ENCODE results near the gene DMD.
"Not testable (repeated sequence)": the region's sequence is repeated elsewhere in the genome, so short reads cannot be mapped to it uniquely, and the experiment has no call there.

DMD gene

GRCh38 chrX:31591355-31591754, 1620.0 kb downstream of the DMD start:
- Mint-ChIP-seq H3K4me3 (no peak overlapping the region), H3K4me1 (ENCODE audit: low read depth) (no peaks in the 10 kb centered on the region), H3K27ac (no peak overlapping the region), H3K9me3 (peaks cover 3% of the 10 kb centered on the region), H3K27me3 (no peaks in the 10 kb centered on the region), H3K36me3 (ENCODE audit: low read depth) (no peaks in the 10 kb centered on the region)

GRCh38 chrX:31590581-31591114, 1620.7 kb downstream of the DMD start:
- Mint-ChIP-seq H3K36me3 (ENCODE audit: low read depth) (no peaks in the 10 kb centered on the region), H3K4me1 (ENCODE audit: low read depth) (no peaks in the 10 kb centered on the region), H3K27ac (no peak overlapping the region)

DNA sequence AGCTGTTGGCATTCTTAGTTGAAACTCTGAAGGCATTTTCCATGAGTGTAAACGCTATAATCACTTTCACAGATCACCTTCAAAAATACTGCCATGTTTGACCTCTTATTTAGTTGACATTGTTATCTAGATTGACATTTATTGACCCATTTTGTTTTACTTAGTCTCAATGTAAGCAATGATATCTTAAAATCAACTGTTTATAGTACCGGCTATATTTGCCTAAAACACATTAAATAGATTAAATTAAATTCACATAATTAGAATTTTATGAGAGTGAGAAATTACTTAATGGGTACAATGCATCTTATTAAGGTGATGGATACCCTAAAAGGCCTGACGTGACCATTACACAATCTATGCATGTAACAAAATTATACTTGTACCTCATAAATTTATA, 1621.8 kb downstream of the DMD start:
- H3K27me3 Mint-ChIP-seq, result no peaks in the 10 kb centered on the region
- H3K27ac Mint-ChIP-seq, result no peak overlapping the region
- no peaks in the 10 kb centered on the region for H3K4me1 Mint-ChIP-seq (ENCODE audit: low read depth)
- no peaks in the 10 kb centered on the region for H3K36me3 Mint-ChIP-seq (ENCODE audit: low read depth)
- no peak overlapping the region for H3K4me3 Mint-ChIP-seq
- peaks cover 3% of the 10 kb centered on the region for H3K9me3 Mint-ChIP-seq

More at GRCh38 chrX:31590581-31591114, 1620.7 kb downstream of the DMD start:
- Mint-ChIP-seq H3K9me3 (peaks cover 3% of the 10 kb centered on the region), H3K4me3 (no peak overlapping the region), H3K27me3 (no peaks in the 10 kb centered on the region)

- Mint-ChIP-seq H3K27ac (no peak overlapping the region), H3K36me3 (ENCODE audit: low read depth) (no peaks in the 10 kb centered on the region)
Measured at GRCh38 chrX:31588355-31588754, 1623.0 kb downstream of the DMD start.

GRCh38 chrX:31583892-31584291, 1627.5 kb downstream of the DMD start:
- H3K4me1 Mint-ChIP-seq (ENCODE audit: low read depth); H3K9me3 Mint-ChIP-seq; H3K36me3 Mint-ChIP-seq (ENCODE audit: low read depth); H3K27me3 Mint-ChIP-seq; H3K4me3 Mint-ChIP-seq; H3K27ac Mint-ChIP-seq: not testable (repeated sequence)

More at GRCh38 chrX:31588355-31588754, 1623.0 kb downstream of the DMD start:
- no peaks in the 10 kb centered on the region for H3K27me3 Mint-ChIP-seq
- no peaks in the 10 kb centered on the region for H3K4me1 Mint-ChIP-seq (ENCODE audit: low read depth)
- peaks cover 3% of the 10 kb centered on the region for H3K9me3 Mint-ChIP-seq
- H3K4me3 Mint-ChIP-seq, result no peak overlapping the region

DNA sequence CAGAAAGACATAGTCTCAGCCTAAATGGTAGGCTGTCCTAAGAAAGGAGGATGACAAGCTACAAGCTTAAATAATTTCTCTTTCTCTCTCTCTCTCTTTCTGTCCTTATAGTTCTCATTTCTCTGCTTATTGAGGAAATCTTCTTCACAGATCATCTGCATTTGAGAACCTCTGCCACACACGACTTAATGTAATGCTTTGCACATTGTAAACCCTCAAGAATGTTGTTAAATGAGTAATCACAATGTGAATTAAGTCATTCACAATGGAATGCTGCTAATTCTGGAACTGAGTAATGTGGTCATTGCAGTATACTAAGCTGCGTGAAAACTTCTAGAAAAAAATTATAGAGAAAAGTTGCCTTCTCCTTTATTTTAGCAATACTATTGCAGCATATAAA, 1630.6 kb downstream of the DMD start:
- Mint-ChIP-seq H3K9me3 (no peaks in the 10 kb centered on the region), H3K27me3 (no peaks in the 10 kb centered on the region), H3K27ac (no peak overlapping the region), H3K36me3 (ENCODE audit: low read depth) (no peaks in the 10 kb centered on the region), H3K4me1 (ENCODE audit: low read depth) (no peaks in the 10 kb centered on the region), H3K4me3 (no peak overlapping the region)

- Mint-ChIP-seq H3K27me3 (no peaks in the 10 kb centered on the region), H3K36me3 (ENCODE audit: low read depth) (no peaks in the 10 kb centered on the region), H3K9me3 (no peaks in the 10 kb centered on the region), H3K27ac (no peak overlapping the region), H3K4me3 (no peak overlapping the region), H3K4me1 (ENCODE audit: low read depth) (no peaks in the 10 kb centered on the region)
Measured at GRCh38 chrX:31580227-31580626, 1631.1 kb downstream of the DMD start.

- H3K4me1 Mint-ChIP-seq (ENCODE audit: low read depth), result no peaks in the 10 kb centered on the region
- H3K9me3 Mint-ChIP-seq, result no peaks in the 10 kb centered on the region
- H3K27me3 Mint-ChIP-seq, result no peaks in the 10 kb centered on the region
- no peak overlapping the region for H3K27ac Mint-ChIP-seq
- H3K4me3 Mint-ChIP-seq, result no peak overlapping the region
- H3K36me3 Mint-ChIP-seq (ENCODE audit: low read depth), result no peaks in the 10 kb centered on the region
Measured at GRCh38 chrX:31572360-31572759, 1639.0 kb downstream of the DMD start.

DNA sequence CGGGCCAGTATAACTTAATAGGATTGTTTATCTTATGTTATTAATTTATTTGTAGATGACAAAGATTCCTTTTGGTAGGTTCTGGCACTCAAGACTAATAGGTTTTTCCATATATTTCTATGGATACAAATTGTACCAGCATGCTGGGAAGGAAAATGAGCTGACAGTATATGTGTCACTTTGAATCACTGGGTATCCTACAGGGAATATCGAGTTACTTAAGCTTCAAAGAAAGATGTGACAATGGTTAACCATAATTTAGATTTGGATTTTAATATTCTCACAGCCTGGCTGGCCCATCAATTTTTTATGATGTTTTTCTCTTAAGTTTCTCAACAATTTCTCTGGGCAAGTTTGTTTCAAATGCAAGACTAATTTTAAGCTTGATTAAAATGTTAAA, 1640.7 kb downstream of the DMD start:
- H3K4me3 Mint-ChIP-seq, result no peak overlapping the region
- H3K9me3 Mint-ChIP-seq, result no peaks in the 10 kb centered on the region
- no peak overlapping the region for H3K27ac Mint-ChIP-seq
- no peaks in the 10 kb centered on the region for H3K36me3 Mint-ChIP-seq (ENCODE audit: low read depth)
- H3K27me3 Mint-ChIP-seq, result no peaks in the 10 kb centered on the region
- H3K4me1 Mint-ChIP-seq (ENCODE audit: low read depth), result no peaks in the 10 kb centered on the region

DNA sequence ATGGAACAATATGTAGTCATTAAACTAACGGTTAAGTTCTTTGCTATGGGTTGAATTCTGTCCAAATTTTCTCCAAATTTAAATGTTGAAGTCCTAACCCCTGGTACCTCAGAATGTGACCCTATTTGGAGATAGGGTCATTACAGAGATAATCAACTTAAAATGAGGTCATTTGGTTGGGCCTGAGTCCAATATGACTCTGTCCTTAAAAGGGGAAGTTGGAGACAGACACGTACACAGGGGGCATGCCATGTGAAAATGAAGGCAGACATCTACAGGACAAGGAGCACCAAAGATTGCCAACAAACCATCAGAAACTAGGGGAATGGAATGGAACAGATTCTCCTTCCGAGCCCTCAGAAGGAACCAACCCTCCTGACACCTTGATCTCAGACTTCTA, 1647.6 kb downstream of the DMD start:
- Mint-ChIP-seq H3K4me1 (ENCODE audit: low read depth) (no peaks in the 10 kb centered on the region), H3K27ac (no peak overlapping the region), H3K36me3 (ENCODE audit: low read depth) (no peaks in the 10 kb centered on the region), H3K27me3 (no peaks in the 10 kb centered on the region), H3K9me3 (peaks cover 4% of the 10 kb centered on the region), H3K4me3 (no peak overlapping the region)

DNA sequence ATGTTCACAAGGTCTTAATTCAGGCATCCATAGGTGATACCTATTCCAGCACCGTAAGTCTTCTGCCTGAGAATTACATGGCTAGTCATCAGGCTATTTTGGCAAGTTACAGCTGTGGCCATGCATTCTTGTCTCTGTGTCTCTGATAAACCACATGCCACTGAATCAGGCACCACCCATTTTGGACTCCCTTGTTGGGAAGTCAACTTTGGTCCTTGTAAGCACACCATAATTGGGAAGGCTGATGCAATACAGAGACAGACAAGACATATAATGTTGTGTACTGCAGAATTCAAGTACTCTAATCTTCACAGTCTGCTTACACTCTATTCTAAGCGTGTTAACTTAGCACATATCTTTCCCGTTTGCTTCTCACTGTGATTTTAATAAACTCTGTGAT, 1655.8 kb downstream of the DMD start:
- H3K4me3 Mint-ChIP-seq, result no peak overlapping the region
- H3K27ac Mint-ChIP-seq, result no peak overlapping the region
- H3K36me3 Mint-ChIP-seq (ENCODE audit: low read depth), result no peaks in the 10 kb centered on the region
- no peaks in the 10 kb centered on the region for H3K27me3 Mint-ChIP-seq
- peaks cover 4% of the 10 kb centered on the region for H3K9me3 Mint-ChIP-seq
- H3K4me1 Mint-ChIP-seq (ENCODE audit: low read depth), result no peaks in the 10 kb centered on the region

DNA sequence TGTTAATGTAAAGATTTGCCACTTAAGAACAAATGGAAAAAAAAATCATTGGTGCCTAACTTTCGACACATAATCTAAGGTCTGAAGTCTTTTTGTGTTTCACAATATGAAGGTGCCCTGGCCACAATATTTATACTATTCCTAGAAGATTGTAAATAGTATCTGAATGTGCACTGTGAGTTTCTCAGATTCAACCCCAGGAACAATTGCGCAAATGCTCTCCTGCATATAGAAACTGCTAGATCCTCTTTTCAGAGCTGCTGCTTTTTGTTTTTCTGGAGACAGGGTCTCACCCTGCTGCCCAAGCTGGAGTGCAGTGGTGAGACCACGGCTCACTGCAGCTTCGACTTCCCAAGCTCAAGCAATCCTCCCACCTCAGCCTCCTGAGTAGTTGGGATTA, 1659.4 kb downstream of the DMD start:
- H3K9me3 Mint-ChIP-seq, result no peaks in the 10 kb centered on the region
- H3K4me3 Mint-ChIP-seq, result no peak overlapping the region
- H3K27me3 Mint-ChIP-seq, result no peaks in the 10 kb centered on the region

DNA sequence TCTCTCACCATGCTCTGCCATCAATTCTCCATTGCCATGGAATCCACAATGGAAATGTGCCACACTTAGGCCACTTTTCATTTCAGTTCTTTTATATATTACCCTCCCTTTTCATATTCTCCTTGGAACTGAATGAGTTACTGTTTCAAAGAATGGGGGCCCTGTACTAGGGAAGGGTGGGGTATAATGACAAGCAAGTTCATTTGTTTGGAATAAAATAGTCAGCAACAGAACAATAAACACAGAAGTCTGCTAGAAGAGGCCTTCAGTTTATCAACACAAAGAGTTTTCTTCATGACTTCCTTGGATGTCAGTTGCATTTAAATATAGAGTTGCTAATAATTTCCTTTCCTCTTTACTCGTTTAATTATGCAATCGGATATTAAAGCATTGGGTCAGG, 1661.2 kb downstream of the DMD start:
- Mint-ChIP-seq H3K4me3 (no peak overlapping the region), H3K27me3 (no peaks in the 10 kb centered on the region), H3K36me3 (ENCODE audit: low read depth) (no peaks in the 10 kb centered on the region), H3K9me3 (no peaks in the 10 kb centered on the region), H3K27ac (no peak overlapping the region), H3K4me1 (ENCODE audit: low read depth) (no peaks in the 10 kb centered on the region)

More for the DNA sequence above, 1659.4 kb downstream of the DMD start:
- Mint-ChIP-seq H3K27ac (no peak overlapping the region), H3K4me1 (ENCODE audit: low read depth) (no peaks in the 10 kb centered on the region), H3K36me3 (ENCODE audit: low read depth) (no peaks in the 10 kb centered on the region)

DNA sequence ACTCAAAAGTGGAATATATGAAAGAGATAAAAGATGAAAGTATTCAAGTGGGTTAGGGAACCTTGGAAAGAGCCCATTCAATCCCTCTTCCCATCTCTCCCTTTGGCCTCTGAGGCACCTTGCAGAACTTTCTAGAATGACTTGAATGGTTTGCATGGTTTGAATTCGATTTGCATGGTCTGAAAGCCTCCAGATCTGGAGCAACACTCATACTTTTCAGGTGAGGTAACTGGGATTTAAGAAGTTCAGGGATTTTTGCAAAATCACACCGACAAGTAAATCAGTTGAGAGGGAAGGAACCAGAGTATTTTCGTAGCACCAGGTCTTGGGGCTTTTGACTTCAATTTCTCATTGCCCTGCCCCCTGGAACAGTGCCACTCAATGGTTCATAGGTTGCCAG, 1663.5 kb downstream of the DMD start:
- H3K4me3 Mint-ChIP-seq, result no peak overlapping the region
- no peaks in the 10 kb centered on the region for H3K9me3 Mint-ChIP-seq
- H3K4me1 Mint-ChIP-seq (ENCODE audit: low read depth), result no peaks in the 10 kb centered on the region
- H3K27ac Mint-ChIP-seq, result no peak overlapping the region
- H3K36me3 Mint-ChIP-seq (ENCODE audit: low read depth), result no peaks in the 10 kb centered on the region
- H3K27me3 Mint-ChIP-seq, result no peaks in the 10 kb centered on the region

GRCh38 chrX:31547416-31547815, 1663.9 kb downstream of the DMD start:
- no peak overlapping the region for H3K4me3 Mint-ChIP-seq
- H3K36me3 Mint-ChIP-seq (ENCODE audit: low read depth), result no peaks in the 10 kb centered on the region
- no peak overlapping the region for H3K27ac Mint-ChIP-seq
- H3K27me3 Mint-ChIP-seq, result no peaks in the 10 kb centered on the region
- peaks cover 2% of the 10 kb centered on the region for H3K9me3 Mint-ChIP-seq
- H3K4me1 Mint-ChIP-seq (ENCODE audit: low read depth), result no peaks in the 10 kb centered on the region

DNA sequence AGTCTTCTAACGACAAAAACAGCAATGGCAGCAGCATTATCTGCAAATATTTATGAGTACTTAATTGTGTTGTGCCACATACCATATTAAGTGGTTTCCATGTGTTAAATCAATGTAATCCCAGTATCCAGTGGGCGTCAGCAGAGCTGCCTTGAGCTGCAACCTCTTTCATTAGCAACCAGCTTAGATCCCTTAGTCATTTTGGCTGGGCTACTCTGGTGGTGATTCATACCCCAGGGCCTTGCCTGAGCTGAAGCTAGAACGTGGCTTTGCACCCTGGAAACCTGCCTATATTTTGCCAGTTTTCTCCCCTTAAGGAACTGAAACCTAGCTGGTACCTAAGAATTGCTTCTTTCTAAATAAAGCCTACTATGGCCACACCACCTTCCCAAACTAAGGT, 1665.2 kb downstream of the DMD start:
- Mint-ChIP-seq H3K4me1 (ENCODE audit: low read depth) (no peaks in the 10 kb centered on the region), H3K27me3 (no peaks in the 10 kb centered on the region), H3K27ac (no peak overlapping the region), H3K9me3 (peaks cover 3% of the 10 kb centered on the region), H3K4me3 (no peak overlapping the region), H3K36me3 (ENCODE audit: low read depth) (no peaks in the 10 kb centered on the region)
